T47D (cell line): ENCODE data around the gene DTWD1.
"Not testable (repeated sequence)": the region's sequence is repeated elsewhere in the genome, so short reads cannot be mapped to it uniquely, and the experiment has no call there.

Experiments
- DNase-seq, 2 experiments: peaks; one replicate each; pipeline versions ENCODE4 v3.0.0 to v3.0.0-alpha.2; 2011 to 2012; ENCODE audit warnings: low read depth in 1 of 2, low spot score in 1 of 2
- JUND ChIP-seq: IDR thresholded peaks from 2 replicates; pipeline ENCODE4 v1.6.1; 2012; ENCODE audit warnings: low read depth
- in situ Hi-C: cut with HindIII; loops from 2 replicates; pipeline ENCODE4 v1.10.0; 2016; ENCODE audit warnings: low sequenced_read_pairs, low pct_unique_long_range_greater_than_20kb

Gene DTWD1

DNA sequence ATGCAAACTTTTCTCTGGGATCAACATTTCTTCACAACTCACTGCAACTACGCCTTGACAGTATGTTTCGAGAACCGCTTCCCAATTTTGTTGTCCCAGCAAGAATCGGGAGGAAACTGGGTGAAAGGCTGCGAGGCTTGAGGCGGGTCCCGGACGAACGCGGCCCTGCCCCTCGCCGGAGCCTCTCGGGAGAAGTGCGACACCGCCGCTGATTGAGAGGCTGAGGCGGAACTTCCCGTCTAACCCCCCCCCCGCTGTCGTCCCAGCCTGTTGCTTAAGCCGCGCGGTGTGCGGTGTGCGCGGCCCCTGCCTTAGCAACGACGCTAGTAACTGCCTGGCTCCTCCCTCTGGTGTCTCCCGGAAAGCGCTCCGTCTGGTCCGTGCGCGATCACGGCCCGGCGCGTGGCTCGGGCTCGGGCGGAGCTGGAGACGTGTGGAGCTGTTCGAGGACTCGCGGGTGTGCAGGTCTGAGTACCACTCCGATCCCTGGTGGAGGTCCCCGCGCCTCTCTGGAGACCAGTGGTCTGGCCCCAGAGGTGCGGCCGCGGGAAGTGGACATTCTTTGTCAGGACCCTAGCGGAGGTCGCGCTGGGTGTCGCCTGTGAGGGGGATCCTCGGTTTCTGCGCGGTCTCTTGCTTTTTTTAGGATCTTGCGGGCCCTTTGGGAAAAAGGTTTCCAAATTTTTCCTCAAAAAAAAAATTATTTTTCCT, at the start of gene DTWD1, which contains the start of gene FAM227B:
DTWD1 (plus strand) TSS at position 391 of the 711 bp plus-strand sequence. CDS start 4,120 bp downstream, outside the sequence.
FAM227B (minus strand) TSS at position 161 of the 711 bp plus-strand sequence. CDS start 5,647 bp downstream, outside the sequence.
- TF ChIP-seq JUND: no peak
- peak; percentile 83 to 98 for DNase-seq
- in situ Hi-C loops: no loop called here

- no peak for TF ChIP-seq JUND
- no peak for DNase-seq
- in situ Hi-C loops: no loop called here
Observed at GRCh38 chr15:49573421-49573820, 47.4 kb upstream of the DTWD1 start.

DNA sequence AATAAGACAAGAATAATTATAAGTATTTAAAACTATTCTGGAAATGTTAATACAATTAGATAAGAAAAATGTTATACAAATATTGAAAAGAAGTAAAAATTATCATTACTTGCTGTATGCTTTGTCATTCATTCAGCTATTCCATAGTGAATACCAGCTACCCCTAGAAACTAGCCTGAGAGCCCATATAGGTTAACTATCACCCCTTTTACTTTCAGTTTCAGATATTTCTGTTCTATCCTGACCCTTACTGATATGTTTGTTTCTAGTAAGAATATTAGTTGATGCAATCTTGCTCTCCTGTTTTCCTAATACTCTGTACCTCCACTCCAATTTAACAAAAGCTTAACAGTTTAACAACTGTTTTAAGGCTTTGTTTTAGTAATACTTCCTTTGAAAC, 31.8 kb upstream of the DTWD1 start:
- no peak for DNase-seq
- in situ Hi-C loops: no loop called here
- no peak for TF ChIP-seq JUND

- in situ Hi-C loops: not testable (repeated sequence)
Observed at GRCh38 chr15:49592829-49593316, 28.0 kb upstream of the DTWD1 start.

DNA sequence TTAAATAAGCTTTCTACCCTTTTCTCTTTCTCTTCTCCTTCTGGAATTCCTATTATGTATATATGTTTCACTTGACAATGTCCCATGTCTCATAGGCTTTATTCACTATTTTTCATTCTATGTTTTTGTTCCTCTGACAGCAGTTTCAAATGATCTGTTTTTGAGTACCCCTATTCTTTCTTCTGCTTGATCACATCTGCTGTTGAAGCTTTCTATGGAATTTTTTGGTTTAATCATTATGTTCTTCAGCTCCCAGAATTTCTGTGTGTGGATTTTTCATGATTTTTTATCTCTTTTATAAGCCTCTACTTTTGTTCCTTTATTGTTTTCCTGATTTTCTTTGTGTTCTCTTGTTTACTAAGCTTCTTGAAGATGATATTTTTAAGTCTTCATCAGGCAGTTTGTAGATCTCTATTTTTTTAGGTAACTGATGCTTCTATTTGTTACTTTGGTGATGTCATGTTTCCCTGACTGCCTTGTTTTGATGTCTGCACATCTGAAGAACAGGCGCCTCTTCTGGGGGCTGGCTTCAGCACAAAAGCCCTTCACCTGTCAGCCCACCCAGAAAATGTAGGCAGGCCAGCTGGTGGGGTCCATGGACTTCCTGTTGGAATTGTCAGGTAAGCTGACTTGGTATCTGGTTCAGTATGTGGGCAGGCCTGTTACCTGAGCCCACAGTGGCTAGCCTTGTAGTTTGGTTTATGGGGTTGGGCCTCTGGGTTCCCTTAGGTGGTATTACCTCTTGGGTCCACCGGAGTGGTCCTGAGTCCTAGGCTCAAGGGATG, 16.0 kb upstream of the DTWD1 start:
- TF ChIP-seq JUND: no peak
- no peak for DNase-seq
- in situ Hi-C loops: no loop called here

More at GRCh38 chr15:49592829-49593316, 28.0 kb upstream of the DTWD1 start:
- DNase-seq: not testable (repeated sequence)

DNA sequence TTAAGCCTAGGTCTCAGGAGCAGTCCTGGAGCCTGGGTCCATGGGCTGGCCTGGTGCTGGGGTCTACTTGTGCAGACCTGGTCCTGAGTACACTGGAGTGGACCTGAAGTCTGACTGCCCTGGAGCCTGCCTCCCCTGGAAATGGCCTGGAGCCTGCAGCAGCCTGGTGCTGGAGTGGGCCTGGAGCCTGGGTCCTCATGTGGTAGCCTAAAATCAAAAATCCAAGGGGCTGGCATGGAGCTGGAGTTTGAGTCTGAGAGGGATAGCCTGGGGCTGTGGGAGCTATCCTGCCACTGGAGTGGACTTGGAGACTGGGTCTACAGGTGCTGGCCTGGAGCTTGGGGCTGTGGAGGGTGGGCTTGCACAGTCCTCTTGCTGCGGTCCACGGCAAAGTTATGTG, 15.3 kb upstream of the DTWD1 start:
- no peak for DNase-seq
- no peak for TF ChIP-seq JUND
- in situ Hi-C loops: no loop called here

DNA sequence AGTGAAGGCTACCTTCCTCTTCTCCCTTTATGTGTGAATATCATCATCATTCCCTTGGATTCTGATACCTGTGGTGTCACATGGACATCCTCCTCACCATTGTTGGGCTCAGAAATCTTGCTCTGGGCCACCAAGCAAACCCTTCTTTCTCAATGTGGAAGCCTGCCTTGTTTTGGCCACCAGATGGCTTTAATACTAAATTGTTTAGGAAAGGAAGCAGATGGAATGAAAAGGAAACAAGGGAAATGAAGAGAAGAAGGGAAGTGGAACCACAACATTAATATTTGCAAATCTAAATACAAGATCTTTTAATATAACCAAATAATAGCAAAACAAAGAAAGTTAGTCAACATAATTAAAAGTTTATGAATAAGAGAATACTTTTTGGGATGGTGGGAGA, 14.3 kb upstream of the DTWD1 start:
- TF ChIP-seq JUND: no peak
- DNase-seq: peak in 1 of 2 experiments; percentile 15
- in situ Hi-C loops: no loop called here

DNA sequence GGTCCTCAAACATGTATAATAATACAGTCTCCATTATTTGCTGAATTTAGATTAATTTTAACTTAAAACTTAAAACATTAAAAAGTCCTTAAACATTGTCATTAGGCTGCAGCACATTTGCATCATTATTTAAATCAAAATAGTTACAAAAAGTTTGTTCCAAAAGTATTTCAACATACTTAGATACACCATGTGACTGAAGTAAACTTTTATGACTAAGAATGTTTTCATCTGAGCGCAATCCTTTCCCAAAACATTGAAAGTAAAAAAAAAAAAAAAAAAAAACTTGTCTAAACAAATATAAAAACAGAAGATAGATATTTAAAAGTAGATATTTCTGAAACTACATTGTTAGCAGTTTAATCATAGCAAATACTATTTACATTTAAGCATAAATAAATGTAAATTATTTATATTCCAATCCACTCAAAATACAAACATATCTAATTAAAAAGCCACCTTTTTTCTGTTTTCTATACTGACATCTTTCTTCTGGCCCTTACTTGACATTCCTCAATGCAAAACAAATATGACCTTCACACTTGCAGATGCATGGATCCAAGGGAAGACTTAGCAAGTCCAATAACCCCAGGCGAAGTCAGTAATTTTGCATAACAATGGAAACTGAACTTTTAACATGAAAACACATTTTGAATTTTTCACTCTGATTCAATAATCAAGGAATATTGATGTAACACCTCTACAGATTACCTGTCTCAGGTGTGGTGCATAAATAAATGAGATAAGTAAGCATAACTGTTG, 10.5 kb upstream of the DTWD1 start:
- in situ Hi-C loops: no loop called here
- no peak for TF ChIP-seq JUND
- peak in 1 of 2 experiments; percentile 16 for DNase-seq

DNA sequence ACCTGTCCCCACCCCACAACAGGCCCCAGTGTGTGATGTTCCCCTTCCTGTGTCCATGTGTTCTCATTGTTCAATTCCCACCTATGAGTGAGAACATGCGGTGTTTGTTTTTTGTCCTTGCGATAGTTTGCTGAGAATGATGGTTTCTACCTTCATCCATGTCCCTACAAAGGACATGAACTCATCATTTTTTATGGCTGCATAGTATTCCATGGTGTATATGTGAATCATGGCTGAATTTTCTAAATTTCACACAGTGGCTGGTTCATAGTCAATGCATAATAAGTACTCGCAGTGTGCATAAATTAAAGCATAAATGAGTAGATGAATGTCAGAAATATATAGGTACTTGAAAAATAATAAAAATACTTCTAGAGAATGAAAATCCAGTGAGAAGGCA, 8.6 kb upstream of the DTWD1 start:
- DNase-seq, in situ Hi-C loops: not testable (repeated sequence)

DNA sequence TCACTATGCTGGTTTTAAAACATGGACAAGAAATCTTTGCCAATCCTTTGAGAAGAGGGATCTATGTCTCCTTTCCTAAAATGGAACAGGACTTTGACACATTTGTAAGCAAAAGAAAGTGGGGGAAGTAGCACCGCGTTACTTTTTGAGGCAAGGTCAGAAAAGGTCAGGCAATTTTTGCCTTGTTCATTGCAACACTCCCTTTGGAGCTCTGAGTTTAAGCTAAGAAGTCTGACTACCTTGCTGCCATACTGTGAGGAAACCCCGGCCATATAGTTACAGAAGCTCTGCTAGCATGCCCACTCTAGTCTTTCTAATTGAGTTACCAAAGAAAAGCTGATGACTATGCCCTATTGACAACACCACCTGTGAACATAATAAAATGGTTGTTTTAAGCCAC, 1.6 kb upstream of the DTWD1 start:
- TF ChIP-seq JUND: no peak
- in situ Hi-C loops: no loop called here
- DNase-seq: no peak

- in situ Hi-C loops: no loop called here
- no peak for TF ChIP-seq JUND
- DNase-seq: no peak
Observed at GRCh38 chr15:49620199-49620598, 649 bp upstream of the DTWD1 start.

GRCh38 chr15:49621401-49621811, 558 bp downstream of the DTWD1 start:
- no peak for TF ChIP-seq JUND
- in situ Hi-C loops: no loop called here
- DNase-seq: no peak
